Caco-2 (cell line): Measurements from ENCODE around the gene PSMD6. TPM values are rescaled to one million over a fixed set of nuclear protein-coding genes. Genes with fewer than 3 reads are reported as not detected.

Experiments used
- BruUV-seq: library from RNA; stranded (reverse); fragments of 400-500 nt; replicated peaks from 2 replicates; lab custom pipeline; 2021; lab: Mats Ljungman, UMichigan
- CTCF ChIA-PET: fragments of 300-600 bp; sonication (Branson Sonifier 250); formaldehyde crosslinking; loops from one replicate; lab custom pipeline; 2022; ENCODE audit warnings: antibody characterized with exemption; lab: Charles Lee
- POLR2A ChIA-PET: fragments of 300-600 bp; sonication (Branson Sonifier 250); formaldehyde crosslinking; loops from one replicate; lab custom pipeline; 2022; ENCODE audit warnings: antibody characterized with exemption; lab: Charles Lee
- DNase-seq, 2 experiments: peaks; one replicate each; pipeline versions ENCODE4 v3.0.0 to v3.0.0-alpha.2; 2020 to 2022
- H3K27me3 ChIP-seq: replicated peaks from 2 replicates; pipeline ENCODE4 v1.6.0; 2011; ENCODE audit warnings: low read length; ENCODE audit not compliant: control insufficient read depth, insufficient read depth
- H3K36me3 ChIP-seq: 2 replicates; pipeline ENCODE4 v1.5.1; 2011; ENCODE audit warnings: low read length; ENCODE audit not compliant: control insufficient read depth, insufficient read depth
- H3K4me1 ChIP-seq: fragments of 250-450 bp; sonication (Bioruptor Pico); 2 replicates; pipeline ENCODE4 v1.5.1; 2020; ENCODE audit warnings: mild to moderate bottlenecking
- H3K4me3 ChIP-seq: 2 replicates; pipeline ENCODE4 v1.5.1; 2011; ENCODE audit warnings: low read depth, mild to moderate bottlenecking, control low read depth, low read length
- H3K9me3 ChIP-seq: fragments of 250-450 bp; sonication (Bioruptor Pico); 2 replicates; pipeline ENCODE4 v1.5.1; 2020; ENCODE audit warnings: mild to moderate bottlenecking, moderate library complexity
- H3K27ac Mint-ChIP-seq: one replicate; pipeline ENCODE4 v1.8.0; 2022; ENCODE audit warnings: mixed read lengths; ENCODE audit not compliant: unreplicated experiment
- H3K27me3 Mint-ChIP-seq: one replicate; pipeline ENCODE4 v1.8.0; 2022; ENCODE audit warnings: mixed read lengths; ENCODE audit not compliant: insufficient read depth, unreplicated experiment
- H3K36me3 Mint-ChIP-seq: one replicate; pipeline ENCODE4 v1.8.0; 2022; ENCODE audit warnings: mild to moderate bottlenecking, mixed read lengths; ENCODE audit not compliant: insufficient read depth, unreplicated experiment
- H3K4me1 Mint-ChIP-seq: one replicate; pipeline ENCODE4 v1.8.0; 2022; ENCODE audit warnings: low read depth, mixed read lengths; ENCODE audit not compliant: unreplicated experiment
- H3K4me3 Mint-ChIP-seq: one replicate; pipeline ENCODE4 v1.8.0; 2022; ENCODE audit warnings: mild to moderate bottlenecking, moderate library complexity, mixed read lengths; ENCODE audit not compliant: unreplicated experiment
- H3K9me3 Mint-ChIP-seq: one replicate; pipeline ENCODE4 v1.8.0; 2022; ENCODE audit warnings: mixed read lengths; ENCODE audit not compliant: unreplicated experiment
- intact Hi-C: fragments of 100-400 bp; cut with micrococcal nuclease; formaldehyde crosslinking; loops from one replicate; pipeline ENCODE4 v1.10.0; 2022; ENCODE audit not compliant: unreplicated experiment
- total RNA-seq: library from RNA; stranded (reverse); gene quantifications from 2 replicates; pipeline ENCODE4 v1.2.3, GENCODE V29; 2022
- TF ChIP-seq, protein P1 (sequence below), 2 experiments: fragments of 200-600 bp in 1 of 2; IDR thresholded peaks; 1 replicate in 1 of 2; 2 replicates in 1 of 2; pipeline versions ENCODE4 v1.5.1 to v1.8.0; 2011 to 2022; ENCODE audit warnings: antibody characterized with exemption in 1 of 2, control low read depth in 1 of 2, inconsistent platforms in 1 of 2, low read depth in 1 of 2, low read length in 1 of 2, mild to moderate bottlenecking in 1 of 2, moderate library complexity in 1 of 2; ENCODE audit not compliant: insufficient read depth in 1 of 2, severe bottlenecking in 1 of 2, unreplicated experiment in 1 of 2

PSMD6 gene
- total RNA-seq, 1 experiment from 2014 or later: 100 TPM

DNA sequence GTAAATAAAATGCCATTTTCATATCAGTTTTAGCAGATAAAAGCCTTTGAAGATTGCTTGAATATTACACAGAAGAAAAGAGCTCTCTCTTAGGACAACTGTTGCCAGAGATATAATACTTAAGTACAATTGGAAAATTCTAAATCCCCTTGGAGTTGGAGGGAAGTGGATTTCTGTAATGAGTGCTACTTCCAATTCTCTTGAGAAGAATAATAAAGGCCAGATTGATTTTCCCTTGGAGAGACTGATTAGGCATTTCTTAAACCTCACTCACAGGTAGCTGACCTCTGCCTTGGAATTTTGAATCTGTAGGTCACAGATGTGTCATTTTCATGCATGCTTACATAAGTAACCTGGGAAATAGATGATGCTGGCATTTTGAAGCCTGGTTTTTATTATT lies 29.8 kb upstream of the PSMD6 start:
- Mint-ChIP-seq H3K9me3 (no peaks in the 10 kb centered on the region), H3K27me3 (no peaks in the 10 kb centered on the region), H3K4me3 (no peak overlapping the region), H3K4me1 (peaks cover 11% of the 10 kb centered on the region), H3K27ac (no peak overlapping the region), H3K36me3 (no peaks in the 10 kb centered on the region)
- Histone ChIP-seq H3K4me1 (peaks cover 10% of the 10 kb centered on the region; the same call in 1 of the 2 replicates), H3K4me3 (no peak overlapping the region), H3K36me3 (no peaks in the 10 kb centered on the region), H3K9me3 (no peaks in the 10 kb centered on the region), H3K27me3 (no peaks in the 10 kb centered on the region)
- CTCF ChIA-PET: no interaction called here
- intact Hi-C loops: no loop called here
- no TSS peak for BruUV-seq
- no peak for DNase-seq
- TF ChIP-seq, protein P1, sequence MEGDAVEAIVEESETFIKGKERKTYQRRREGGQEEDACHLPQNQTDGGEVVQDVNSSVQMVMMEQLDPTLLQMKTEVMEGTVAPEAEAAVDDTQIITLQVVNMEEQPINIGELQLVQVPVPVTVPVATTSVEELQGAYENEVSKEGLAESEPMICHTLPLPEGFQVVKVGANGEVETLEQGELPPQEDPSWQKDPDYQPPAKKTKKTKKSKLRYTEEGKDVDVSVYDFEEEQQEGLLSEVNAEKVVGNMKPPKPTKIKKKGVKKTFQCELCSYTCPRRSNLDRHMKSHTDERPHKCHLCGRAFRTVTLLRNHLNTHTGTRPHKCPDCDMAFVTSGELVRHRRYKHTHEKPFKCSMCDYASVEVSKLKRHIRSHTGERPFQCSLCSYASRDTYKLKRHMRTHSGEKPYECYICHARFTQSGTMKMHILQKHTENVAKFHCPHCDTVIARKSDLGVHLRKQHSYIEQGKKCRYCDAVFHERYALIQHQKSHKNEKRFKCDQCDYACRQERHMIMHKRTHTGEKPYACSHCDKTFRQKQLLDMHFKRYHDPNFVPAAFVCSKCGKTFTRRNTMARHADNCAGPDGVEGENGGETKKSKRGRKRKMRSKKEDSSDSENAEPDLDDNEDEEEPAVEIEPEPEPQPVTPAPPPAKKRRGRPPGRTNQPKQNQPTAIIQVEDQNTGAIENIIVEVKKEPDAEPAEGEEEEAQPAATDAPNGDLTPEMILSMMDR (IDR thresholded peaks at IDR 0.05; ENCODE audit: insufficient read depth in 1 of 2, low read depth in 1 of 2, low read length in 1 of 2, severe bottlenecking in 1 of 2, unreplicated experiment in 1 of 2): no peak
- POLR2A ChIA-PET: no interaction called here

DNA sequence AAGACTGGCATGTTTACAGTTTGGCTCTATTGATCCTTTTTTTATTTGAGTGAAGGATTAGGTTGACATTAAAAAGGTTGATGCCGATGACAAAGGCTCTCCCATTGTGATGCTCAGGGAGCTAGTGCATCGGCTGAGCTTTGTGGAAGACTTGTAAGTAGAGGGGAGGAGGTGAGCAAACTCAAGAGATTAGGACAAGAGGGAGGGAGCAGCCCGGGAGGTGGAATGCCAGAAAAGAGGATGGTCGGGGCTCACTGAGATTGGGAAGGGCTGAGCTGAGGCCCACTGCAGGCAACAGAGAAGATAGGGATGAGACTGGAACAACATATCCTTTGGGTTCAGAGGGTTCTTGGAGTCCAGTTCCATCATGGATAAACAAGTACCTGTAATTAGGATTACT lies 26.5 kb upstream of the PSMD6 start:
- intact Hi-C loops: no loop called here
- POLR2A ChIA-PET: no interaction called here
- Mint-ChIP-seq H3K9me3 (no peaks in the 10 kb centered on the region), H3K27ac (no peak overlapping the region), H3K36me3 (no peaks in the 10 kb centered on the region), H3K4me1 (peaks cover 6% of the 10 kb centered on the region), H3K4me3 (no peak overlapping the region), H3K27me3 (no peaks in the 10 kb centered on the region)
- Histone ChIP-seq H3K4me1 (peaks cover 10% of the 10 kb centered on the region; the same call in 1 of the 2 replicates), H3K4me3 (no peak overlapping the region), H3K9me3 (no peaks in the 10 kb centered on the region), H3K36me3 (no peaks in the 10 kb centered on the region), H3K27me3 (no peaks in the 10 kb centered on the region)
- TF ChIP-seq, protein P1 (IDR thresholded peaks at IDR 0.05; ENCODE audit: insufficient read depth in 1 of 2, low read depth in 1 of 2, low read length in 1 of 2, severe bottlenecking in 1 of 2, unreplicated experiment in 1 of 2): no peak
- CTCF ChIA-PET: no interaction called here
- BruUV-seq: no TSS peak
- DNase-seq: no peak

DNA sequence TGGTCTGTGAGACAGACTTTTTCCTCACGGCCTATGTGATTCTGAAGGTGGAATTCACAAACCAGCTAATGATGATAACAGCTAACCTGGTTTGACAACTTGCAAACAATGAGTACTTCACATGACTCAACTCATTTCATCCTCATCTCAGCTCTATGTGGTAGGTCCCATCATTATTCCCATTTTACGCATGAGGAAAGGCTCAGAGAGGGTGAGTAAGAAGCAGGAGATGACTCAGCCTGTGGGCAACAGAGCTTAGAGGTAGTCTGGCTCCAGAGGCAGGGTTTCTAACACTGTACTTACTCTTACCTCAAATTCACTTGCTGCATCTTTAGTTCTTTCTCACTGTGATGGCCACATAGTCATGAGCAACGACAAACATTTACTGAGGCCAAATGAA lies 25.8 kb upstream of the PSMD6 start:
- intact Hi-C loops: no loop called here
- Mint-ChIP-seq H3K4me3 (no peak overlapping the region), H3K27ac (no peak overlapping the region), H3K9me3 (no peaks in the 10 kb centered on the region), H3K4me1 (peaks cover 6% of the 10 kb centered on the region), H3K36me3 (no peaks in the 10 kb centered on the region), H3K27me3 (no peaks in the 10 kb centered on the region)
- Histone ChIP-seq H3K36me3 (no peaks in the 10 kb centered on the region), H3K4me1 (peaks cover 9% of the 10 kb centered on the region; the same call in 1 of the 2 replicates), H3K4me3 (no peak overlapping the region), H3K27me3 (no peaks in the 10 kb centered on the region), H3K9me3 (no peaks in the 10 kb centered on the region)
- no peak for DNase-seq
- TF ChIP-seq, protein P1 (IDR thresholded peaks at IDR 0.05; ENCODE audit: insufficient read depth in 1 of 2, low read depth in 1 of 2, low read length in 1 of 2, severe bottlenecking in 1 of 2, unreplicated experiment in 1 of 2): no peak
- no TSS peak for BruUV-seq
- CTCF ChIA-PET: no interaction called here
- POLR2A ChIA-PET: no interaction called here
